SK-N-SH treated with all-trans-retinoic acid at 6 μM for 48 hours (cell line): ENCODE data around the gene CYP1A2.

Source experiments
- ARNTL ChIP-seq: fragments of 450-650 bp; formaldehyde crosslinking; IDR thresholded peaks from 2 replicates; pipeline ENCODE4 v1.5.0; 2020; ENCODE audit warnings: low read depth, mild to moderate bottlenecking, moderate library complexity, borderline replicate concordance
- BACH2 ChIP-seq: fragments of 250-450 bp; sonication (Bioruptor Pico); IDR thresholded peaks from 2 replicates; pipeline ENCODE4 v1.9.0; 2021; ENCODE audit warnings: mild to moderate bottlenecking, borderline replicate concordance
- CREB5 ChIP-seq: fragments of 250-450 bp; sonication (Bioruptor Pico); IDR thresholded peaks from 2 replicates; pipeline ENCODE4 v1.5.1; 2020; ENCODE audit warnings: low read depth, mild to moderate bottlenecking, moderate library complexity
- CSDC2 ChIP-seq: fragments of 250-450 bp; sonication (Bioruptor Pico); IDR thresholded peaks from 2 replicates; pipeline ENCODE4 v1.5.0; 2020; ENCODE audit warnings: mild to moderate bottlenecking, moderate library complexity
- CSRNP3 ChIP-seq: fragments of 250-450 bp; sonication (Bioruptor Pico); IDR thresholded peaks from 2 replicates; pipeline ENCODE4 v1.5.1; 2021; ENCODE audit warnings: mild to moderate bottlenecking, moderate library complexity
- ESRRG ChIP-seq: fragments of 250-450 bp; sonication (Bioruptor Pico); IDR thresholded peaks from 2 replicates; pipeline ENCODE4 v1.6.1; 2021; ENCODE audit warnings: mild to moderate bottlenecking
- ISL1 ChIP-seq: fragments of 250-450 bp; sonication (Bioruptor Pico); IDR thresholded peaks from 2 replicates; pipeline ENCODE4 v2.1.2; 2022; ENCODE audit warnings: mild to moderate bottlenecking, moderate library complexity
- OSR1 ChIP-seq: fragments of 250-450 bp; sonication (Bioruptor Pico); IDR thresholded peaks from 2 replicates; pipeline ENCODE4 v1.8.0; 2022; ENCODE audit warnings: moderate library complexity, mild to moderate bottlenecking, inconsistent platforms
- PATZ1 ChIP-seq: fragments of 250-450 bp; sonication (Bioruptor Pico); IDR thresholded peaks from 2 replicates; pipeline ENCODE4 v1.8.0; 2020; ENCODE audit warnings: mild to moderate bottlenecking, moderate library complexity, borderline replicate concordance
- POU6F1 ChIP-seq: fragments of 250-450 bp; sonication (Bioruptor Pico); IDR thresholded peaks from 2 replicates; pipeline ENCODE4 v1.8.0; 2021; ENCODE audit warnings: low read depth, mild to moderate bottlenecking, moderate library complexity, borderline replicate concordance
- RARB ChIP-seq: fragments of 250-450 bp; sonication (Bioruptor Pico); IDR thresholded peaks from 2 replicates; pipeline ENCODE4 v1.8.0; 2021; ENCODE audit warnings: mild to moderate bottlenecking, moderate library complexity
- SNAI2 ChIP-seq: fragments of 250-450 bp; sonication (Bioruptor Pico); IDR thresholded peaks from 2 replicates; pipeline ENCODE4 v1.5.0; 2020; ENCODE audit warnings: mild to moderate bottlenecking, moderate library complexity
- ZFP3 ChIP-seq: fragments of 250-450 bp; sonication (Bioruptor Pico); IDR thresholded peaks from 2 replicates; pipeline ENCODE4 v1.5.0; 2020; ENCODE audit warnings: mild to moderate bottlenecking, moderate library complexity
- ZFP30 ChIP-seq: fragments of 450-650 bp; formaldehyde crosslinking; IDR thresholded peaks from 2 replicates; pipeline ENCODE4 v1.5.0; 2022; ENCODE audit warnings: mild to moderate bottlenecking, moderate library complexity

GRCh38 chr15:74768099-74768770 is 19.6 kb downstream of the CYP1A2 start:
- no peak for TF ChIP-seq PATZ1 (CRISPR knock-in tag)
- no peak for TF ChIP-seq ZFP3 (CRISPR knock-in tag)
- no peak for TF ChIP-seq ESRRG (CRISPR knock-in tag)
- TF ChIP-seq BACH2 (CRISPR knock-in tag), result no peak
- TF ChIP-seq CREB5 (CRISPR knock-in tag), result no peak
- no peak for TF ChIP-seq CSDC2 (CRISPR knock-in tag)
- no peak for TF ChIP-seq ARNTL (CRISPR knock-in tag)
- no peak for TF ChIP-seq CSRNP3 (CRISPR knock-in tag)
- no peak for TF ChIP-seq RARB
- TF ChIP-seq SNAI2 (CRISPR knock-in tag), result no peak
- no peak for TF ChIP-seq OSR1 (CRISPR knock-in tag)
- no peak for TF ChIP-seq ZFP30 (CRISPR knock-in tag)
- no peak for TF ChIP-seq POU6F1 (CRISPR knock-in tag)
- no peak for TF ChIP-seq ISL1
